Keratinocyte (primary cell): ENCODE results near the gene SNX17. TPM values are rescaled to one million over a fixed set of nuclear protein-coding genes. Genes with fewer than 3 reads are reported as not detected.

Experiments used
- DNase-seq: peaks from one replicate; pipeline ENCODE4 v3.0.0-alpha.2; 2011; ENCODE audit warnings: low read depth, missing footprints, low spot score
- FAIRE-seq: peaks from 2 replicates; lab custom pipeline; 2011; peaks lifted over from hg19 to GRCh38; lab: Jason Lieb, UNC
- H2AFZ ChIP-seq: 2 replicates; pipeline ENCODE4 v1.6.0; 2012; ENCODE audit warnings: low read length, control low read depth, inconsistent platforms; ENCODE audit not compliant: control insufficient read depth
- H3K27ac ChIP-seq: 2 replicates; pipeline ENCODE4 v1.5.1; 2011; ENCODE audit warnings: low read length; ENCODE audit not compliant: control insufficient read depth, insufficient read depth
- H3K27me3 ChIP-seq: 3 replicates; pipeline ENCODE4 v1.6.0; 2011; ENCODE audit warnings: low read length; ENCODE audit not compliant: control insufficient read depth, insufficient read depth; ENCODE audit errors: extremely low read depth
- H3K36me3 ChIP-seq, 2 experiments: 2 replicates in 1 of 2; 3 replicates in 1 of 2; pipeline ENCODE4 v1.5.1; 2011; ENCODE audit warnings: low read length in 2 of 2, mild to moderate bottlenecking in 1 of 2; ENCODE audit not compliant: control insufficient read depth in 2 of 2, insufficient read depth in 2 of 2; ENCODE audit errors: extremely low read depth in 1 of 2
- H3K4me1 ChIP-seq: 3 replicates; pipeline ENCODE4 v1.5.1; 2011; ENCODE audit warnings: low read length; ENCODE audit not compliant: control insufficient read depth, insufficient read depth; ENCODE audit errors: extremely low read depth
- H3K4me2 ChIP-seq: 3 replicates; pipeline ENCODE4 v1.6.0; 2011; ENCODE audit warnings: low read depth, low read length; ENCODE audit not compliant: control insufficient read depth, insufficient read depth; ENCODE audit errors: extremely low read depth
- H3K4me3 ChIP-seq, 3 experiments: fragments of 200-600 bp in 1 of 3; sonication (generic) in 1 of 3; 2 replicates in 2 of 3; 3 replicates in 1 of 3; pipeline ENCODE4 v1.5.1; 2011 to 2016; ENCODE audit warnings: low read length in 3 of 3, mild to moderate bottlenecking in 3 of 3, control low read depth in 2 of 3, inconsistent platforms in 1 of 3, low read depth in 1 of 3, mixed read lengths in 1 of 3, mixed run types in 1 of 3, moderate library complexity in 1 of 3; ENCODE audit not compliant: control insufficient read depth in 2 of 3, insufficient read depth in 2 of 3; ENCODE audit errors: extremely low read depth in 1 of 3
- H3K79me2 ChIP-seq: 2 replicates; pipeline ENCODE4 v1.6.0; 2012; ENCODE audit warnings: low read length; ENCODE audit not compliant: control insufficient read depth, insufficient read depth
- H3K9ac ChIP-seq: 3 replicates; pipeline ENCODE4 v1.6.0; 2011; ENCODE audit warnings: low read length; ENCODE audit not compliant: control insufficient read depth, insufficient read depth; ENCODE audit errors: extremely low read depth
- H3K9me1 ChIP-seq: 3 replicates; pipeline ENCODE4 v1.6.0; 2011; ENCODE audit warnings: low read length; ENCODE audit not compliant: control insufficient read depth, insufficient read depth; ENCODE audit errors: extremely low read depth
- H3K9me3 ChIP-seq: 2 replicates; pipeline ENCODE4 v1.5.1; 2012; ENCODE audit warnings: low read depth, low read length; ENCODE audit not compliant: control insufficient read depth
- H4K20me1 ChIP-seq: 3 replicates; pipeline ENCODE4 v1.6.0; 2011; ENCODE audit warnings: low read length; ENCODE audit not compliant: control insufficient read depth, insufficient read depth; ENCODE audit errors: extremely low read depth
- CTCF ChIP-seq, 3 experiments: IDR thresholded peaks in 1 of 3; conservative IDR thresholded peaks in 1 of 3; optimal IDR thresholded peaks in 1 of 3; 2 replicates in 2 of 3; 3 replicates in 1 of 3; pipeline versions ENCODE3 to v1.5.1; 2011; ENCODE audit warnings: low read length in 3 of 3, mild to moderate bottlenecking in 3 of 3, moderate library complexity in 2 of 3, control low read depth in 1 of 3, inconsistent platforms in 1 of 3; ENCODE audit not compliant: insufficient read depth in 2 of 3; ENCODE audit errors: extremely low read depth in 1 of 3
- EZH2 ChIP-seq: IDR thresholded peaks from one replicate; pipeline ENCODE4 v1.6.1; 2012; ENCODE audit warnings: inconsistent platforms, mild to moderate bottlenecking, low read length, moderate library complexity
- dilution Hi-C: fragments of 300-500 bp; cut with MboI; formaldehyde crosslinking; loops from one replicate; pipeline ENCODE4 v1.7.0; 2020; ENCODE audit warnings: low sequenced_read_pairs; ENCODE audit not compliant: extremely low pct_ligation_motif_present
- polyA plus RNA-seq, 5 experiments: library from polyadenylated mRNA; depleted of rRNA in 3 of 5; stranded (reverse) in 3 of 5; stranded (forward) in 1 of 5; unstranded in 1 of 5; fragments of >200 nt; gene quantifications; 1 replicate in 1 of 5; 2 replicates in 3 of 5; 3 replicates in 1 of 5; pipeline versions ENCODE4 v1.2.1 to v1.2.3, GENCODE V29; 2011 to 2012; ENCODE audit warnings: missing spikeins in 2 of 5, low read depth in 1 of 5, low replicate concordance in 1 of 5

The SNX17 gene
- polyA plus RNA-seq, 1 donor (not counting 4 experiments of a cell fraction or from before 2014, with no cell fraction given), result 83.3 TPM

GRCh38 chr2:27347641-27348040, 22.8 kb upstream of the SNX17 start:
- no peak for FAIRE-seq
- Histone ChIP-seq H3K27ac (no peak overlapping the region), H4K20me1 (no peaks in the 10 kb centered on the region)

GRCh38 chr2:27350106-27350693, 20.2 kb upstream of the SNX17 start:
- Histone ChIP-seq H2AFZ (no peak overlapping the region), H3K27me3 (no peaks in the 10 kb centered on the region), H3K36me3 (peaks cover 0 to 5% of the 10 kb centered on the region in 2 experiments), H3K9me1 (no peaks in the 10 kb centered on the region), H3K4me3 (no peak overlapping the region), H3K4me1 (peaks cover 6% of the 10 kb centered on the region), H3K9me3 (no peaks in the 10 kb centered on the region), H3K9ac (no peak overlapping the region), H3K27ac (no peak overlapping the region), H3K79me2 (peaks cover 91% of the 10 kb centered on the region), H3K4me2 (no peak overlapping the region), H4K20me1 (no peaks in the 10 kb centered on the region)
- dilution Hi-C loops, result no loop called here
- TF ChIP-seq CTCF (optimal IDR thresholded peaks at IDR 0.05 in 1 of 3, IDR thresholded peaks at IDR 0.05 in 1 of 3, conservative IDR thresholded peaks at IDR 0.05 in 1 of 3; ENCODE audit: extremely low read depth in 1 of 3, insufficient read depth in 2 of 3, low read length in 3 of 3) (no peak), EZH2 (no peak)
- FAIRE-seq, result no peak
- no peak for DNase-seq

More at GRCh38 chr2:27347641-27348040, 22.8 kb upstream of the SNX17 start:
- Histone ChIP-seq H3K9me1 (no peaks in the 10 kb centered on the region), H3K4me3 (no peak overlapping the region), H3K79me2 (peaks cover 82% of the 10 kb centered on the region), H3K36me3 (peaks cover 8 to 11% of the 10 kb centered on the region in 2 experiments), H2AFZ (no peak overlapping the region), H3K9ac (no peak overlapping the region), H3K9me3 (no peaks in the 10 kb centered on the region), H3K4me1 (no peaks in the 10 kb centered on the region), H3K27me3 (no peaks in the 10 kb centered on the region), H3K4me2 (no peak overlapping the region)
- dilution Hi-C loops, result no loop called here
- TF ChIP-seq EZH2, result no peak
- no peak for TF ChIP-seq CTCF (optimal IDR thresholded peaks at IDR 0.05 in 1 of 3, IDR thresholded peaks at IDR 0.05 in 1 of 3, conservative IDR thresholded peaks at IDR 0.05 in 1 of 3; ENCODE audit: extremely low read depth in 1 of 3, insufficient read depth in 2 of 3, low read length in 3 of 3)
- DNase-seq, result no peak
